Large intestine (tissue), 3 donors: Measurements from ENCODE around the gene PCDH8. TPM values are rescaled to one million over a fixed set of nuclear protein-coding genes. Genes with fewer than 3 reads are reported as not detected.
"Not testable (repeated sequence)": the region's sequence is repeated elsewhere in the genome, so short reads cannot be mapped to it uniquely, and the experiment has no call there.

Experiments used
- DNase-seq, 2 donors: peaks; one replicate each; pipeline versions ENCODE4 v3.0.0 to v3.0.0-alpha.2; 2013
- H3K27ac ChIP-seq: one replicate; pipeline ENCODE4 v1.5.1; 2013; ENCODE audit warnings: low read length
- H3K27me3 ChIP-seq: 2 replicates; pipeline ENCODE4 v1.6.1; 2013; ENCODE audit warnings: low read length; ENCODE audit not compliant: control insufficient read depth, insufficient read depth
- H3K36me3 ChIP-seq: 2 replicates; pipeline ENCODE4 v1.6.1; 2013; ENCODE audit warnings: low read length; ENCODE audit not compliant: control insufficient read depth, insufficient read depth
- H3K4me1 ChIP-seq: one replicate; pipeline ENCODE4 v1.6.1; 2013; ENCODE audit warnings: low read length; ENCODE audit not compliant: control insufficient read depth, insufficient read depth
- H3K4me3 ChIP-seq: one replicate; pipeline ENCODE4 v1.5.1; 2013; ENCODE audit warnings: low read length
- H3K9me3 ChIP-seq: one replicate; pipeline ENCODE4 v1.6.1; 2013; ENCODE audit warnings: mild to moderate bottlenecking, low read depth, low read length, moderate library complexity; ENCODE audit not compliant: control insufficient read depth
- WGBS: methylation state at CpG from one replicate; pipeline ENCODE4 v1.1.5; 2013; ENCODE audit warnings: low lambda C conversion rate; ENCODE audit not compliant: insufficient coverage; 5-methylcytosine and 5-hydroxymethylcytosine counted together
- polyA plus RNA-seq: library from polyadenylated mRNA; unstranded; fragments of 120-200 nt; gene quantifications from one replicate; pipeline ENCODE4 v1.2.1, GENCODE V29; 2013

Gene PCDH8
- polyA plus RNA-seq, 1 donor = 2.3 TPM

DNA sequence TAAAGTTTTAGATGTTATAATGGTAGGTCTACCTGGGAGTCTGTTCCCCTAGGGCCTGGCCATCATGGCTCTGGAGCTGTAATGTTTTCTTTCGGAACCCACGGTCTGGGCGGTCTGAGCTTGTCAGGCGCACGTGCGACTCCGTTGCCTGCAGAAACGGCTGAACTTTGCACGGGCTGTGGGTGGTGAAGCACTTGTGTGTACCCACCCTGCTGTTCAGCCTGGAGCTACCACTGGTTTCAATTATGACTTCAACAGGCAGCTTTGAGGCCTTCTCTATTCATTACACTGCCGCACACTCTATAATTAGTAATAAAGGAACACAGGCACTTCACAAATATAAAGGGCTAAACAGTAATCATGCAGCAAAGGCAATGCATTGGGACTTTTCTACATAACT is 6.0 kb downstream of the PCDH8 start:
- Histone ChIP-seq H3K4me3 (no peak overlapping the region), H3K4me1 (peaks cover 3% of the 10 kb centered on the region), H3K27me3 (peaks cover 51% of the 10 kb centered on the region), H3K9me3 (peaks cover 10% of the 10 kb centered on the region), H3K36me3 (no peaks in the 10 kb centered on the region), H3K27ac (no peak overlapping the region)
- no CpG with 5 or more reads among the region's 10 CpGs for WGBS
- peak in 1 of 2 donors; percentile 19 for DNase-seq

DNA sequence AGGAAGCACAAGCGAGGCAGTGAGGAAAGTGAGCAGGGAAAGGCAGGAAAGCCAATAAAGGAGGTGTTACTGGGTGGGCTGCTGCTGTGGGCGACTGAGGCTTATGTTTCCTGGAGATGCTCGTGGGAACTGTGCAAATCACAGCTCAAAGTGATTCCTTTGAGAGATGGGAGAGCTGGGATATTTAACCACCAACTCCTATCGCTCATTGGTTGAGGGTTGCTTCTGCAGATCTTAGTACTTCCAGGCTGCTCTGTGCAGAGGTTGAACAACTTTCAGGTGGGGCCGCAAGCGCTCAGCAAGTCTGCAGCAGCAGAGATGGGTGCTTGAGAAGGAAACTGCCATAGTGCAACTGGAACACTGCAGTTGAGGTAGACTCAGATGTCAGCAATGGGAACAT is 8.4 kb downstream of the PCDH8 start:
- Histone ChIP-seq H3K4me1 (no peaks in the 10 kb centered on the region), H3K9me3 (no peaks in the 10 kb centered on the region), H3K4me3 (no peak overlapping the region), H3K27ac (no peak overlapping the region), H3K36me3 (no peaks in the 10 kb centered on the region), H3K27me3 (peaks cover 30% of the 10 kb centered on the region)
- 100% methylated on average over 1 of the region's 6 CpGs for WGBS
- no peak for DNase-seq

- H3K9me3 ChIP-seq = no peaks in the 10 kb centered on the region
- no peaks in the 10 kb centered on the region for H3K4me1 ChIP-seq
- DNase-seq = no peak
- H3K36me3 ChIP-seq = no peaks in the 10 kb centered on the region
- H3K27ac ChIP-seq = no peak overlapping the region
- WGBS = 60% methylated on average over 1 of the region's 6 CpGs
- no peak overlapping the region for H3K4me3 ChIP-seq
- peaks cover 21% of the 10 kb centered on the region for H3K27me3 ChIP-seq
Observed at GRCh38 chr13:52838433-52839107, 9.9 kb downstream of the PCDH8 start.

- DNase-seq = no peak
- H3K27me3 ChIP-seq = peaks cover 23% of the 10 kb centered on the region
- no peaks in the 10 kb centered on the region for H3K36me3 ChIP-seq
- H3K9me3 ChIP-seq = no peaks in the 10 kb centered on the region
- no peak overlapping the region for H3K4me3 ChIP-seq
- WGBS = no CpG with 5 or more reads among the region's 2 CpGs
- no peaks in the 10 kb centered on the region for H3K4me1 ChIP-seq
- no peak overlapping the region for H3K27ac ChIP-seq
Observed at GRCh38 chr13:52837850-52838249, 10.6 kb downstream of the PCDH8 start.

GRCh38 chr13:52835071-52835839 is 13.2 kb downstream of the PCDH8 start:
- no peak for DNase-seq
- no peak overlapping the region for H3K27ac ChIP-seq
- H3K36me3 ChIP-seq = no peaks in the 10 kb centered on the region
- no CpG with 5 or more reads among the region's 2 CpGs for WGBS
- H3K9me3 ChIP-seq = no peaks in the 10 kb centered on the region
- H3K4me3 ChIP-seq = no peak overlapping the region
- H3K27me3 ChIP-seq = peaks cover 15% of the 10 kb centered on the region
- H3K4me1 ChIP-seq = no peaks in the 10 kb centered on the region

DNA sequence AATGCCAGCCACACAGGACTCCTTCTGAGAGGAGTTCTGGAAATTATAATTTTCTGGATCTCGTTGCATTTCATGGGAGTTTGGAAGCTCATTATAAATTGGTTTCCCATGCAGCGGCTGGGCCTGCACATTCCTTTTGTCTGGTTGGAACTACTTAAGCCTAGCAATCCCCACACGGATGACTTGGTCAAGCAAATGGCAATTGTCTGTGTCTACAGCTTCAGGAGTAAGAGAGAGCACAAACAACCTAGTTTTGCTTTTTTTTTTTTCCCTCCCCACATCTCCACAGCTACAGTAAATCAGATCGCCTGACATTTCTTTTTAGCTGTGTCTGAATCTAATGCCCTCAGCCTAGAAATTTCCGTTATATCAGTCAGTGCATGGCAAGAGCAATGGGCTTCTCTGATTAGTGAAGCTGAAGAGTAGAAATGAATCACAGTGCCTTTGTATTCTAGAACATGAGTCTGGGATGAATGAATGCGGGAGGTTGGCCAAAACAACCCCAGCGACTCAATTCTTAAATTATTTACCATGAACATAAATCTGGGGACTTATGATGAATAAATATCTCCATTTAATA is 15.1 kb downstream of the PCDH8 start:
- no peak overlapping the region for H3K27ac ChIP-seq
- 72% methylated on average over 4 of the region's 7 CpGs for WGBS
- H3K27me3 ChIP-seq = peaks cover 5% of the 10 kb centered on the region
- no peaks in the 10 kb centered on the region for H3K9me3 ChIP-seq
- H3K4me3 ChIP-seq = no peak overlapping the region
- H3K4me1 ChIP-seq = no peaks in the 10 kb centered on the region
- DNase-seq = no peak
- no peaks in the 10 kb centered on the region for H3K36me3 ChIP-seq

- H3K27ac ChIP-seq = no peak overlapping the region
- H3K9me3 ChIP-seq = no peaks in the 10 kb centered on the region
- no peak for DNase-seq
- H3K27me3 ChIP-seq = peaks cover 4% of the 10 kb centered on the region
- no peak overlapping the region for H3K4me3 ChIP-seq
- no peaks in the 10 kb centered on the region for H3K36me3 ChIP-seq
- WGBS = 100% methylated on average over 1 of the region's 5 CpGs
- H3K4me1 ChIP-seq = no peaks in the 10 kb centered on the region
Observed at GRCh38 chr13:52832313-52832712, 16.1 kb downstream of the PCDH8 start.

GRCh38 chr13:52830946-52831345 is 17.5 kb downstream of the PCDH8 start:
- Histone ChIP-seq H3K9me3 (peaks cover 5% of the 10 kb centered on the region), H3K4me1 (no peaks in the 10 kb centered on the region), H3K27ac (no peak overlapping the region), H3K4me3 (no peak overlapping the region), H3K36me3 (no peaks in the 10 kb centered on the region), H3K27me3 (peaks cover 4% of the 10 kb centered on the region)
- 100% methylated on average over 1 of the region's 2 CpGs for WGBS
- DNase-seq = no peak

DNA sequence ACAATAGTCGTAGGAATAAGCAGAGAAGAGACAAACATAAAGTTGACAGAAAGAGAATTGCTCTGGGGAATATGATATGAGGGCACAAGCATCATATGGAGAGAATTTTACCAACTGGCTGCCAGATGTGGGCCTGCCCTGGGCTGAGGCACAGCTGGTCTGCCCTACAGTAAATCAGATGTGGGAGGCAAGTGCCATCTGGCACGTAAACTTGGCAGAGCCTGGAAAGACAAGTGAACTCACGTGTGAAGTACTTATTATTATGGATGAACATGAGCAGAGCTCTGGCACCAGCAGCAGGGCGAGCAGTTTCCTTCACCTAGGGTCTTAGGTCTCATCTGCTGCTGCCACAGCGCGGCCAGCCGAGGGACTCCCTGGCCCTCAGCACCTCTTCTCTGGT is 20.6 kb downstream of the PCDH8 start:
- Histone ChIP-seq H3K4me3 (no peak overlapping the region), H3K4me1 (no peaks in the 10 kb centered on the region), H3K9me3 (peaks cover 6% of the 10 kb centered on the region), H3K27ac (no peak overlapping the region), H3K27me3 (no peaks in the 10 kb centered on the region), H3K36me3 (no peaks in the 10 kb centered on the region)
- 80% methylated on average over 2 of the region's 7 CpGs for WGBS
- no peak for DNase-seq

- peaks cover 19% of the 10 kb centered on the region for H3K9me3 ChIP-seq
- not testable (repeated sequence) for H3K4me3 ChIP-seq, H3K27ac ChIP-seq, DNase-seq, H3K36me3 ChIP-seq, H3K4me1 ChIP-seq, H3K27me3 ChIP-seq
- no CpG with 5 or more reads among the region's 29 CpGs for WGBS
Observed at GRCh38 chr13:52817886-52818285, 30.6 kb downstream of the PCDH8 start.
